ENCODE measurements around the gene ENTHD1. TPM values are rescaled to one million over a fixed set of nuclear protein-coding genes. Genes with fewer than 3 reads are reported as not detected.

ENTHD1 gene
- polyA plus RNA-seq, 1 donor: not detected

DNA sequence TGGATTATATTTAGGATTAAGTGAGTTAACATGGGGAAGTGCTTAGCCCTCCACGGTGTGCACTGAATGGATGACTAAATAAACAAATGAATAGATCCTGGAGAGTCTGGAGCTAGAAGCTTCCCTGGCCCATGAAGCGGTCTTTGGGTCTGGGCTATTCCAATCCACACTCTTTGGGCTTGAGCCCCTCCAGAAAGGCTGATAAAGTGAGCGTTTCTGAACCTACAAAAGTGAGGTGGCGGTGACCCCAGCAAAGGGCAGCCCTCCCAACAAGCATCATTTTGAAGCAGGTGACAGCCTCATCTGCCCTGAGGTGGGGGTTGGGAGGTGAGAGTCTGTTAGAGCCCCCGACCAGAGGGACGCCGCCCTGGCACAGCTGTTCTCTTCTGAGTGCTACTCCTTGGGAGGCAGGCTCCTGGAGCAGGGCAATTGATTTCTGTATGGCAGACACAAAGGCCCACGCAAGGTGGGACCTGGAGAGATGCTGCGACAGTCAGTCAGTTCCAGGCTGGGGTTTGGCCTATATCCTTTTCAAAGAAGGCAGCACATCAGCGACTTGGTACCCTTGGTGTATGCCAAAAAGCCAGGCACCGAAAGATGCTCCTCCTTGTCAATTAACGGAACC lies 165.2 kb downstream of the ENTHD1 start:
- DNase-seq: no peak

DNA sequence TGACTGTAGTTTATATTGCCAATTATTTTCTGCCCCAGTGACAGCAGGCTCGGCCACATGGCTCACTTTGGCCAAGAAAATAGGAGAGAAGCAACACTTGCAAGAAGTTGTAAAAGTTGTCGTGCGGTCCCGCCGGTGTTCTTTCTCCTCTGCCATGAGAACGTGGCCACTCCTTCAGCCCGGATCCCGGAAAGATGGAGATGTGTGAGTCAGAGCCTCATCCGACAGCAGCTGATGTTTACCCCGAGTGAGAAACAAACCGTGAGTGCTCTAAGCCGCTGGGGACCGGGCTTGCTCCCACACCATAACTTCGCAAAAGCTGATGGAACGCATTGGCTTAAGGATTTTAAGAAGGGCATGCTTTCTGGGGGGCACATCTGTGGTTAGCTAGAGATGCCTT lies 166.0 kb downstream of the ENTHD1 start:
- DNase-seq: no peak

DNA sequence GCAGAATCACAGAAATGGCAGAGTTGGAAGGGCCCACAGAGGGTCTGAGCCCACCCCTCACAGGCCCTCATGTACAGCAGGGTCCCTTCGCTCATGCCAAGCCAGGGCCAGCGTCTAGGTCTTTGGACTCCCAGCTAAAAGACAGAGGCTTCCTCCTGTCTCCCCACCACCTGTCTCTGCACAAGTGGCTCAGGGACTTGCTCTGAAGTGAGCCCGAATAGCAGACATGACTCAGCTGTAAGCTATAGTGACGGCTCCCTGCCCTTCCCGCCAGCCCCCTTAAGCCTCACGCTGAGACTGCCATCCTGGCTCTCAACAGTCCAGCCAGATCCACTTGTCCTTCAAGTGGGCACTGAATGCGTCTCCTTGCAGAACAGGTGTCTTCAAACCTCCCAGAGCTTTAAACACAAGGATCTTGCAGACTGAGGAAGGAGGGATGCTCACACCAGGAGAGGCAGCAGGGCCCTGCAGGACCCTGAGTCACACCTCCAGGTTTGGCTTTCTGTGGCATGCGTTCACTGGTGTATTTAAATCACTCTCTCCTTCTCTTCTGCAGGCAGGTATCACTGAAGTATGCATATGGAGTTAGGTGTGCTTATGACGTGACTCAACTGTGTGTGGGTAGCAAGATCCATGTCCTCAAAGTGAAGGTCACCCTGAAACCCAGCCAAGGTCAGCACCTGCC lies 168.1 kb downstream of the ENTHD1 start:
- no peak for DNase-seq

DNA sequence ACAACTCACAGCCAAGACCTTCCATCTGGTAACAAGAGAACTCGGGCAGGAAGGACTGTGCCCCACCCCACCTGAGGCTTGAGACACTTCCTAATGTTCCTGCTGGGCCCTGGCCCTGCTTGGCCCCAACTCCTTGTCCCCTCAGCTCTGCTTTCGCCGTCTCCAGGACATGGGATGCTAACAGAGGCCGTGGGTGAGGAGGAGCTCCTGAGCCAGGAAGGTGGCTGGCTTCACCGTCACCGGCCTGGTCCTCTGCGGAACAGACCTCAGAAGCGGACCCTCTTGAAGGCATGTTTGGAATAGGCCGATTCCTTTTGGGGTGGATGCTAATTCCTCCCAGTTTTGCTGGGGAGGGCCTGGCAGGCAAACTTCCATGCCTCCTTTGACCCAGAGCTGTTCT lies 168.7 kb downstream of the ENTHD1 start:
- DNase-seq: no peak

DNA sequence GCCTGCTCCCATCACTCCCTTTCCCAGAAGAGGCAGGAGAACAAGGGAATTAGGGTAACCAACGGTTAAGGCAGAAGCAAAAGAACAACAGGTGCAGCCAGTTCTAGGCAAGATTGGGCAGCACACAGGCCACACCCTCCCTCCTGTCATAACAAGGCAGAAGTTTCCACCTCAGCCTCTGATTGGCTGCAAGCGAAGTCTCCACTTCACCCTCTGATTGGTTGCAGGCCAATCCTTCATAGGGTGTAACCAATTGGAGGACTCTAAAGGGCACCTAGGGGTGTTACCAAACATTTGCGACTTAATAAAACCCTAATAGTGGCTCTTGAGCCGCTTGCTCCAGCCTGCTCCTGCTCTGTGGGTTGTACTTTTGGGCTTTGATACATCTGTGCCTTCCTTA lies 169.2 kb downstream of the ENTHD1 start:
- DNase-seq: no peak

DNA sequence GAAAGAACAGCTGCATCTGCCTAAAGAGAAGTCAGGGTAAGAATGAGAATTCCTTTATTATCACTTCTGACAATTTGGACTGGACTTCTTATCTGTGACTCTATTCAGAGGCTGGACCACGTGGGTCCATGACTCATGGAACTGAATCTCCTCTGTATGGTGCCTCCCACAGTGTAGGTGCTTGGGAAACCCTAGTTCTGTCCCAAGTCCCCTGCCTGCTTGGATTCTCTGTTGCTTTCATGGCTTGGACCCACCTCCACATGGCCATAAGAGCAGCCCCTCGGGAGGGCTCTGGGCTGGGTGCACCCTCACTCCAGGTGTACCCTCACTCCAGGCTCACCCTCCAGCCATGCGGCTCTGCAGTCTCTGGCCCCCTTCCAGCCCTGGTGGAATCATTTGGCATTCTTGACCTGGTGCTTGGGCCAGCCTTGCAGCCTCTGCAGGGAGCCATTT lies 169.6 kb downstream of the ENTHD1 start:
- DNase-seq: no peak

DNA sequence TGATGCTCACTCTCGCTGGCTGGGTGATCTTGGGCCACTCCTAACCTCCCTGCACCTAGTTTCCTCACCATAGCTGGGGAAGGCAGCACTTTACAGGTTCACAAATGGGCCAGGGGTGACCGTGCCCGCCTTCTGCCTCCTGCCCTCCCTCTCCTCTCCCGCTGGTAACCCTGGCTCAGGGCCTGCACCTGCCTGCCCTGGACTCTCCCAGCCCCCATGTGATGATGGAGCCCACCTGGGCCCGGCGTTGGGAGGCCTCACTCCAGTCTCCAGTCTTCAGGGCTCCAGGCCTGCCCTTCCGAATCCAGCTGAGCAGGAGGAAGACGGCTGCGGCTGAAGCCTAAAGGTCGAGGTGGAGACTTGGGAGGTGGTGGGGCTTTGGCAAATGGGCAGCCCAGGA lies 170.1 kb downstream of the ENTHD1 start:
- no peak for DNase-seq

DNA sequence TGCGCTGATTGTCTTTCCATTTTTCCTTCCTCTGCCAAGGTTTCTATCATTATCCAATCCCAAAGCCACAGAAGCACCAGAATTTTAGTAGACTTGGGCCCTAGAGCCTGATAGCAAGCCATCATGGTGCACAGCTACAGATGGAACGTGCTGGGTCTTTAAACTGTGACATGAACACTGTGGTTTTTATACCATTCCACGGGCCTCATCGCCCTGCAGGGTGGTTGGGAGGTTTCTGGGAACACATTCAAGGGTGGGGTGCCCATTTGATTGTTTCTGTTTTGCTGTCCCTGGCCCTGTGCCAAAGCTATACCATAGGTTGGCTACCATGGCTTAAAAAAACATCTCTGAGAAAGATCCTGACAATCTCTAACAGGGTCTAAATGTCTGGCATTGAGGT lies 171.1 kb downstream of the ENTHD1 start:
- DNase-seq: no peak

DNA sequence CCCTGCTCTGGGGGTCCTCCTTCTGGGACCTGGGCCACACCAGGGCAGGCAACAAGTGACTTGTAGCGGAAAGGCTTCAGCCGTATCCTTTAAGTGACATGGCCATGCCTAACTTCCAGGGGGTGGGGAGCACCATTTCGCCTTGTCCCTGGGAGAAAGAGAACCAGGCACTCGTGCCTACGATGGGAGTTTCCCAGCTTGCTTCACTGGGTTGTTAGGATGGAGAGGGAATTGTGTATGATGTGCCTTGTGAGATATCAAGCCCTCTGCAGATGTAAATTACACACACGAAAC lies 171.6 kb downstream of the ENTHD1 start:
- no peak for DNase-seq

DNA sequence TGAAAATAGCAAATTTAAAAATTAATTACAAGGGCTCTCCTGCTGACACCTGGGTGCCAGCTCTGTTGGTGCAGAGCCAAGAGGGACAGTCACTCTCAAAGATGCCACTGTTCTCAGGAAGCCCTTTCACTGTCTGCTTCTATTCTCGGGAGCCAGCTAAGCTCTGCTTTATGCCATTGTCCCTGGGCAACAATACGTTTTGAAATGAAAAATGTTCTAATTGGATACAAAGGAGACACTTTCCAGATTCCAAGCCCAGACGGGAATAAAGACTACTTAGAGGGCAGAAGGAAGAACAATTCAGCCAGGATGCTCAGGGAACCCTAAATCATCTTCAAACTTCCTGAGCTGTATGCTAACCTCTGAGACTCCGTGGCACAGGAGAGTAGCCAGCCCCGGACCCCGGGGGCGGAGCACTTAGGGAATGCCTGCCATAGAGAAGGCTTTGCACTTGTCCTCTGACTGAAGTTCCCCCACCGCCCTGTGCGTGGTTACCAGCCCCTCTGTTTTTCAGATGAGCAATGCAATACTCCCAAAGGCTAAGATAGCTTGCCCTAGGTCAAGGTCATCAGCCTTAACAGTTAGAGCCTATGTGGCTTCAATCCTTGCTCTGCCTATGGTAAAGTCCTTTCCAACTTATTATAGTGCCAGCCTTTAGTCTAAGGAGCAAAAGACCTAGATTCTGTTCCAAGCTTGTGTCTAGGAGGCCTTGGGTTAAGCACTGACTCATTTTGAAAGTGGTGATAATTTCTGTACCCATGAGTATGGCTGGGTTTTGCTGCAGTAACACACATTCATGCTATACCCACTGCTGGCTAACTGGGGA lies 172.1 kb downstream of the ENTHD1 start:
- no peak for DNase-seq

DNA sequence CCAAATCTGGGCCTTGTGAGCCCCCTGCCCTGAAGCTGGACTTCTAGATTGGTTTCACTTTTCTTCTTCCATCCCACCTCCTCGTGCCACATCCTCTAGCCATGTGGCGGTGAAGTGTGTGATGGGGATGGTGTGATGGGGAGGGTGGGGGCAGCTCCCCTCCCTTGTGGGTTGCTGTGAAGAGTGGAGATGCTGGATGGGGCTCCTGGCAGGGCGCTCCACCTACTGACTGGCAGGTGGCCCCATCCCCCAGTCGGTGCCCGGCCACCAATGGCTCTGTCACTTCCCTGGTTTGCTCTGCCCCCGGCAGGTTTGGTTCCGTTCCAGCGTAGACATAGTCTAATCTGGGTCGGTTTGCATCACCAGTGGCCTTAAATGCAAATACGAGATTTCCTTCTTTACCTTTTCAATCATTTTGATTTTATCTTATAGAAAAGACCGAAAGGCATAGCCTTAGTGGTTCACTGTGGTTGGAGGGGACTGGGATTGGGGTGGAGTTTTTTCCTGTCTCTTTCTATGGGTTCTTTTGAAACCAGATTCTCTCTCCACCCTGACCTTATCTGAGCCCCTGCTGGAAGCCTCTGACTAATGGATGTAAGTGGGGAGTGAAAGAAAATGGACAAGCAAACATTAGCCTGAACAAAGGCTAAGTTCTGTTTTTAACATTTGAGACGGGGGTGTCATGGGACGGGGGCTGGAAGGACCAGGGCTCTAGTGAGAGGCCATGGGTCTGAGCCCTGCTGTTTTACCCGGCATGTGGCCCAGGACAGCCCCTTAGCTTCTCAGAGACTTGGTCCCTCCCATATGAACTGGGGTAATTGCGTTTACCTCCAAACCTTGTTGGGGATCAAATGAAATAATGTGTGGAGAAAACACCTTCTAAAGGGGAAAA lies 173.8 kb downstream of the ENTHD1 start:
- DNase-seq: no peak

DNA sequence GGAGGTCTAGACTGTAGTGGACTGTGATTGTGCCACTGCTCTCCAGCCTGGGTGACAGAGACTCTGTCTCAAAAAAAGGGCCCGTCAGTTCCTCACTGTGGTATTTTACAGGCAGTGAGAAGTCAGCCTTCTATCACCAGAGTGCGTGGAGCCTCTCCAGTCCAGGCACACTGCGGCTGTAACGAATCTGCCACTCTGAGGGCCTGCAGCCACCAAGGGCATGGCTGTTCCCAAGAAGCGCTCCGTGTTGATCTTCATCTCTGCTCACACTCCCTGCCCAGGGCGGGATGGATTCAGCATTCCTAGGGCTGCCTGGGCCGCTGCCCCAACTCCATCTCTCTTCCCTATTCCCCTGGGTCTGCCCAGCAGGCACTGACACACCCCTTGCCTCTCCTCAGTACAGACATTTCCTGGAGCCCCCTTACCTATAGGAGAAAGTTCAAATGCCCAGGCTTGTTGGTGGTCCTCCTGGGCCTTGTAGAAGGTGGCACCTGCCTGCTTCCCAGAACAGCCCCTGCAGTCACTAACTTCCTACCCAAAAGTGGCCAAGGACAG lies 174.6 kb downstream of the ENTHD1 start:
- DNase-seq: no peak

DNA sequence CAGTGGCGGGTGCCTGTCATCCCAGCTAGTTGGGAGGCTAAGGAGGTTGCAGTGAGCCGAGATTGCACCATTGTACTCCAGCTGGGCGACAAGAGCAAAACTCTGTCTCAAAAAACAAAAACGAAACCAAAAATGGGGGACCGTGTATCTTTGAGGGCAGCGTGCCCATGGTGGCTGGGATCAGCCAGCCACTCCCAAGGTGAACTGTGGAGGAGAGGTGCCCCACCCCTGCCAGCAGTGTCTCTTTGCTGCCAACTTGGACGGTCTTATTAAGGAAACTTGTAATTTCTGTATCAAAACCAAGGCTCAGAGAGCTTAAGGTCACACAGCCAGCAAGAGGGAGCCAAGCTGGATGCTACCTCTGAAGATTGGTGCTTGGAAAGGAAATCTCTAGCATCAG lies 175.4 kb downstream of the ENTHD1 start:
- DNase-seq: no peak

DNA sequence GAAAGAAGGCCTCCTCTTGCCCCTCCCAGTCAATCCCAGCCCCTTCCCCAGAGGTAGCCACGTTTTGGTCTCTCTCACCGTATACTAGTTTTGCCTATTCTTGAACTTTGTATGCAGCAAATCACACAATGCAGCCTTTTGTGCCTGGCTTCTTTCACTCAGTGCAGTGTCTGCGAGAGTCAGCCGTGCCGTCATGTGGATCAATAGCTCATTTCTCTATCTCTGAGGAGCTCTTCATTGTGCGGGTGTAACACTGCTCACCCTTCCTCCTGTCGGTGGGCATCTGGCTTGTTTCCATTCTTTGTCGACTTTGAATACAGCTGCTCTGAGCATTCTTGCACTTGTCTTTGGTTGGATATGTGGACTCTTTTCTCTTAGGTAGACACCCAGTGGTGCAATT lies 176.5 kb downstream of the ENTHD1 start:
- DNase-seq: no peak

DNA sequence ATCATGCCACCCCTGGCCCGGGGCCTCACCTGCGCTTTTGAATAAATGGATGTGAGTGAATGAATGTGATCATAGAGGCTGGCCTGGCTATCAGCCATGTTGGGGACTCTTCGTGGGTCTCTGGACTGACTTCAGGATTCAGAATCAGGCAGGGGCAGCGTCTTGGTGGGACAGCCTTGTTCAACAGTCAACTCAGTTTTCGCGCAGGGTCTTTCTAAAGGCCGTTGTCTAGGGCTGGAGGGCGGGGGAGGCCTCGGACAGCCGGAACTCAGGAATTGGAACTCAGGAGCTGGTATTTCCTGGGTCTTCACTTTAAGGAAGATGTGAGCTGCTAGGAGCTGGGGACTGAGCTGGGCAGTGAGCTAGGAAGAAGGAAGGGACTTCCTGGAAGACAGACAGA lies 177.0 kb downstream of the ENTHD1 start:
- no peak for DNase-seq

DNA sequence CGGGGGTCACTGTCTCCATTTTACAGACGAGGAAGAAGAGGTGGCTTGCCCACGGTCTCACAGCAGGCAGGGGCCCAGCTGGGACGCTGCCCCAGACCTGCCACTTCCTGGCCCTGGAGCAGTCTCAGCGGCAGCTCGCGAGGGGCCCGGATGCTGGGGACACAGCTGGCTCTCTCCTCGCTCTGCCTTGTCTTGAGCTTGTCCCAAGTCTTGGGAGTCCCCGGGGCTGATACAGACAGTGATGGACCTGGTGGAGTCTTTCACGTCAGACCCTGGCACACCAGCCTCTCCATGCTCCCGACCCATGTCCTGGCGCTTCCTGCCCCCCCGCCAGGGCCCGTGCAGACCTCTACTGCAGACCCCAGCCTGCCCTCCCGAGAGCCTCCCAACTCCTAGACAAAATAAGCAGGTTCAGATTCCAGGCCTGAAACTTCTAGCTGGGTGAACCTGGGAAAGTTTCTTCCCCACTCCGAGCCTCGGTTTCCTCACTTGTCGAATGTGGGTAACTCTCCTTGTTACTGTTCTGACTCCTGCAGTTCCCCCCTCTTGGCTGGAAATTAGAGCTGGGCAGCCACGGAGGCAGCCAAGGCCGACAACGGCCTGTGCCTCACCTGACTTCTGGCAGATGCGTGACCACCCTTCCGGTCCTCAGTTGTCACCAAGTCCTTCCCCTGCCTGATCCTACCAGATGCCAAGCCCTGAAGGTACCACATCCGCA lies 177.6 kb downstream of the ENTHD1 start:
- no peak for DNase-seq

DNA sequence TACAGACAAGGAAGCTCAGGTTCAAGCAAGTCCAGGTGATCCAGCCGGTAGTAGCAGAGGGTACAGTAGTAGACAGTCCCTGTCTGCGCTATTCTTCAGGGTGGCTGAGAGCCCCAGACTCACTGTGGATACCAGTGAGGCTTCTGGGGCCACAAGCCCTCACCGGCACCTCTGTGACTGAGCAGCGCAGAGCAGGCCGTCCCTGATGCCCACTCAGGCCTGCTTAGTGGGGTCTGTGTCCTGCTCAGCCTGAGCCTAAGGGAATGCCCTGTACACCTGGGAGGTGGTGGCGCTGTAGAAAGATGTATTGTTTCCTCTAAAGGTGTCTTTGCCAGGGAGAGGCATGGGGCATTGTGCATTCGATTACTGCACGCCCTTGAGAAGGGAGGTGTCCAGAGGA lies 179.2 kb downstream of the ENTHD1 start:
- DNase-seq: no peak

DNA sequence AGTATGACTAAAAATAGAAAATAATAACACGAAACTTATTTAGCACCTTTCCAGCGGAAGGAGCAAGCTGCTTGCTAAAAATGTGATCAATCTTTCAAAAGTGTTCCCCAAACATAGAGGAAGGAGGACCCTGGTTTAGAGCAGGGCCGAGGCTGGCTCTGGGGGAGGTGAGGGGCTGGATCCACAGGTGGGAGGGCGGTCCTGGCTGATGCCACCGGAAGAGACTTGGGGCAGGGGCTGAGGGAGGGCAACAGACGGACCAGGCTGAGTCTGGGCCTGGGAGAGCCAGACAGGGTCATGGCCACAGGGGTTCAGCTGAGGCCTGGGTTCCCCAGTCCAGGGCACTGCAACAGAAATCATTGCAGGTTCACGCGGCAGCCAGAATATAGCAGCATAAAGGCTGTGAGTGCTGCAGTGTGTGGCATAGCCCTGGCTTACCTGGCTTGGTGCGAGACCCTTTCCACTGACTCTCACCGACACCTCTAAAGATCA lies 179.7 kb downstream of the ENTHD1 start:
- DNase-seq: no peak

DNA sequence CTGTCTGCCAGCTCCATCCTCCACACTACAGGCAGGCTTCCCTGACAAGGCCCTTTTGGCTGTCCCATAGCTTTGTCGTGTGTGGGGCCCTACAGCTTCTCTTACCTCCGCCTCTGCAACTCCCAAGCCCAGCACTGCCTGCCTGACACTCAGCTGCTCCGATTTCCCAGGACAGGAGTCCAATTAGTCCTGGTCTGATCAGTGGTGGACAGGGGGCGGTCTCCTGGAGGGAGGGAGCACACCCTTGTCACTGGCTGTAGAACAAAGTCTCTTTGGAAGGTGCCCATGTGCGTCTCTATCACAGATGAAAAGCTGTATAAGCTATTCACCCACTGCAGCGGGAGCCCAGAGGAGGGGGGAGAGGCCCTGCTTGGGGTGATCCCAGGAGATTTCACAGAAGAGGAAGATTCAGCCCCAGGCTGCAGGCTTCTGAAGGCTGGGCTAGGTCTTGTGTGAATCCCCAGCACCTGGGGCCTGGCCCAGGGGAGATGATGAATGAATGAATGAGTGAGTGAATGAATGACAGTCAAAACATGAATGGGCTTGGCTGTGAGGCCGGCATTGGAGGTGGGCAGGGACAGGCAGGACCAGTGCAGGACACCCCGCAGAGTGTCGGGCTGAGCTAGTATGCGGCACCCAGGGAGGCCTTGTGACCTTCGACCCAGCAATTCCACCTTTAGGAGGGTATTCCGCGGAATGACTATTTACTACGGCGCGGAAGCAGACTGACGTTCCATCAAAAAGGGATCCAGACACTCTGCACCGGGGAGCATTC lies 180.6 kb downstream of the ENTHD1 start:
- no peak for DNase-seq

DNA sequence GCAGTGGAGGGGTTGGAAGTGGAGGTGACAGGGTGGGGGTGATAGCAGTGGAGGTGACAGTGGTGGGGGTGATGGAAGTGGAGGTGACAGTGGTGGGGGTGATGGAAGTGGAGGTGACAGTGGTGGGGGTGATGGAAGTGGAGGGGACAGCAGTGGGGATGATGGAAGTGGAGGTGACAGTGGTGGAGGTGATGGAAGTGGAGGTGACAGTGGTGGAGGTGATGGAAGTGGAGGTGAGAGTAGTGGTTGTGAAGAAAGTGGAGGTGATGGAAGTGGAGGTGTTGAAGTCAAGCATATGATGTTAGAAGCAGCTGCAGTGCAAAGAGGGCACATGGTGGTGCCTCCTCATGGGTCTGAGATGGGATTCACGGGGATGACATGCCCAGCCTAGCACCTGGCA lies 181.5 kb downstream of the ENTHD1 start:
- DNase-seq: no peak

Data from hindlimb muscle (tissue), 1 donor.